GM12801 (cell line): Measurements from ENCODE around the gene SAFB2.

Experiments used
- CTCF ChIP-seq: IDR thresholded peaks from one replicate; pipeline ENCODE4 v1.5.1; 2011; ENCODE audit warnings: control low read depth; ENCODE audit not compliant: insufficient read length; ENCODE audit errors: extremely low read depth

Gene SAFB2

DNA sequence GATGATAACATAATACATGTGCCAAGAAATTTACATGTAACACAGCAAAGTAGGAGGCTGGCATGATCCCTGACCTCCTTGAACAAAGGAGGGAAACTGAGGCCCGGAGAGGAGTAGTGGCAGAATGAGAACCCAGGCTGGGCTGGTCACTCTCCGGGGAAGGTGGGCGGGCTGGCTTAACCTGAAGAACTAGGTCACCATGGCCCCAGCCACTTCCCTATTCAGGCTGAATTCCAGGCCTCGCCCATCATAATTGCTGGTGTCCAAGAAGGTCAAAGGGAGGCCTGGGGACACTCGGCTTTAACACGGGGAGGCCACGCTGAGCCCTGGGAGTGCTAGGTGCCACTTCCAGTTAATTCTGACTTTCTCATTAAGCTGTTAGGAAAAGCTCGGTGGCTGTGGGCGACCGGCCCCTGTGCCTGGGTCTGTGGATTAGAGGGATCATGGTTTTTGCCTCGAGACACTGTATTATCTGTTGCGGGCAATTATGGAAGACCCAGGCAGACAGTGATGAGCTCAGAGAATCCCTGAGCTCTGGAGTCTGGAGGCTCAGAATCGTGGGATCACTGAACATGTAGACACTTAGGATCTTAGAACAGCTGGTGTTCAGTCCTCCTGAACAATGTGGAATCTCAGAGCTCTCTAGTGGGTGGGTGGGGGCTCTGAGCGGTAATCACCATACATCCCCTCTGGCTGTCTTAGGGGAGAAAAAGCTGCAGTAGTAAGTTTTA is 49.9 kb downstream of the SAFB2 start:
- no peak for TF ChIP-seq CTCF

GRCh38 chr19:5571777-5572176 is 50.8 kb downstream of the SAFB2 start:
- TF ChIP-seq CTCF, result no peak

- no peak for TF ChIP-seq CTCF
Observed at GRCh38 chr19:5567970-5568407, 54.6 kb downstream of the SAFB2 start.

GRCh38 chr19:5567360-5567969 is 55.1 kb downstream of the SAFB2 start, which contains the start of gene TINCR:
Gene TINCR, minus strand, starts transcription at chr19:5567953.
- TF ChIP-seq CTCF, result no peak

DNA sequence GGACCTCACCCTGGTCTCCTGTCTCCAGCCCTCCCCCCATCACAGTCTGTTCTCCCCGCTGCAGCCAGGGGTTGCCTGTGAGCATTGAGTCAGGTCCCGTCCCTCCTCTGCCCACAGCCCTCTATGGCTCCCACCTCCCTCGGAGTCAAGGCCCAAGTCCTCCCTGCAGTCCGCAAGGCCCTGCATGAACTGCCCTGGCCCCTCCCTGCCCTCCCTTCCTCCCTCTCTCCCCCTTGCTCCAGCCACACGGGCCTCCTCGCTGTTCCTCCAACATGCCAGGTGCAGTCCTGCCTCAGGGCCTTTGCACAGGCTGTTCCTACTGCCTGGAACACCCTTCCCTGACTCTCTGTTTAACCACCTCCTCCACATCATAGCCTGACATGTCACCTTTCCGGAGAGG is 57.6 kb downstream of the SAFB2 start:
- no peak for TF ChIP-seq CTCF

- TF ChIP-seq CTCF, result no peak
Observed at GRCh38 chr19:5563935-5564612, 58.5 kb downstream of the SAFB2 start.

- no peak for TF ChIP-seq CTCF
Observed at GRCh38 chr19:5563008-5563431, 59.6 kb downstream of the SAFB2 start.
